Astrocyte (in vitro differentiated cells and primary cell): ENCODE results near the gene PERM1.

Experiments used
- EZH2 ChIP-seq: IDR thresholded peaks from 2 replicates; pipeline ENCODE4 v1.6.1; 2012; ENCODE audit warnings: mild to moderate bottlenecking, low read length, inconsistent platforms; ENCODE audit not compliant: insufficient read depth
- TF ChIP-seq, protein P1 (sequence below): IDR thresholded peaks from 2 replicates; pipeline ENCODE4 v1.5.1; 2011; ENCODE audit warnings: low read depth, mild to moderate bottlenecking, inconsistent platforms, low read length, moderate library complexity; ENCODE audit not compliant: insufficient read depth

GRCh38 chr1:980137-980571, 1.7 kb downstream of the PERM1 start:
- TF ChIP-seq, protein P1, sequence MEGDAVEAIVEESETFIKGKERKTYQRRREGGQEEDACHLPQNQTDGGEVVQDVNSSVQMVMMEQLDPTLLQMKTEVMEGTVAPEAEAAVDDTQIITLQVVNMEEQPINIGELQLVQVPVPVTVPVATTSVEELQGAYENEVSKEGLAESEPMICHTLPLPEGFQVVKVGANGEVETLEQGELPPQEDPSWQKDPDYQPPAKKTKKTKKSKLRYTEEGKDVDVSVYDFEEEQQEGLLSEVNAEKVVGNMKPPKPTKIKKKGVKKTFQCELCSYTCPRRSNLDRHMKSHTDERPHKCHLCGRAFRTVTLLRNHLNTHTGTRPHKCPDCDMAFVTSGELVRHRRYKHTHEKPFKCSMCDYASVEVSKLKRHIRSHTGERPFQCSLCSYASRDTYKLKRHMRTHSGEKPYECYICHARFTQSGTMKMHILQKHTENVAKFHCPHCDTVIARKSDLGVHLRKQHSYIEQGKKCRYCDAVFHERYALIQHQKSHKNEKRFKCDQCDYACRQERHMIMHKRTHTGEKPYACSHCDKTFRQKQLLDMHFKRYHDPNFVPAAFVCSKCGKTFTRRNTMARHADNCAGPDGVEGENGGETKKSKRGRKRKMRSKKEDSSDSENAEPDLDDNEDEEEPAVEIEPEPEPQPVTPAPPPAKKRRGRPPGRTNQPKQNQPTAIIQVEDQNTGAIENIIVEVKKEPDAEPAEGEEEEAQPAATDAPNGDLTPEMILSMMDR = no peak
- no peak for TF ChIP-seq EZH2
